IMR-90 (cell line): ENCODE results near the gene RHOBTB1. TPM values are rescaled to one million over a fixed set of nuclear protein-coding genes. Genes with fewer than 3 reads are reported as not detected.

Source experiments
- ATAC-seq: fragments of 200-7000 bp; cut with Tn5 transposase; 2 replicates; pipeline ENCODE4 v1.9.1; 2020; ENCODE audit warnings: low read depth, mild to moderate bottlenecking, moderate library complexity
- BruUV-seq: library from RNA; stranded (reverse); fragments of 400-500 nt; replicated peaks from 2 replicates; lab custom pipeline; 2021; lab: Mats Ljungman, UMichigan
- CTCF ChIA-PET: fragments of 300-600 bp; formaldehyde crosslinking; extraction: SDS; loops from one replicate; lab custom pipeline; 2021; ENCODE audit warnings: antibody characterized with exemption; lab: Yijun Ruan, JAX
- POLR2A ChIA-PET: fragments of 300-600 bp; sonication (Branson Sonifier 250); formaldehyde crosslinking; loops from one replicate; lab custom pipeline; 2022; ENCODE audit warnings: antibody characterized with exemption; ENCODE audit not compliant: unreplicated experiment; lab: Charles Lee
- DNase-seq: peaks from one replicate; pipeline ENCODE4 v3.0.0; 2013
- H2AFZ ChIP-seq: replicated peaks from 2 replicates; pipeline ENCODE3; 2013; ENCODE audit warnings: low read length, mild to moderate bottlenecking; ENCODE audit not compliant: poor library complexity
- H2AK5ac ChIP-seq: 2 replicates; pipeline ENCODE4 v1.6.1; 2013; ENCODE audit warnings: low read depth, low read length, inconsistent platforms
- H2AK9ac ChIP-seq: replicated peaks from 2 replicates; pipeline ENCODE3; 2013; ENCODE audit warnings: mild to moderate bottlenecking, low read depth, low read length, moderate library complexity; ENCODE audit not compliant: poor library complexity
- H2BK120ac ChIP-seq: 2 replicates; pipeline ENCODE4 v1.6.1; 2013; ENCODE audit warnings: low read depth, low read length, inconsistent platforms
- H2BK15ac ChIP-seq: 3 replicates; pipeline ENCODE4 v1.6.1; 2013; ENCODE audit warnings: low read depth, low read length, inconsistent platforms
- H2BK20ac ChIP-seq: 2 replicates; pipeline ENCODE4 v1.6.1; 2013; ENCODE audit warnings: low read depth, mild to moderate bottlenecking, inconsistent platforms, low read length, moderate library complexity
- H2BK5ac ChIP-seq: 2 replicates; pipeline ENCODE4 v1.6.1; 2013; ENCODE audit warnings: mild to moderate bottlenecking, low read depth, low read length, inconsistent platforms; ENCODE audit not compliant: poor library complexity, severe bottlenecking
- H3K14ac ChIP-seq: replicated peaks from 2 replicates; pipeline ENCODE4 v1.6.1; 2013; ENCODE audit warnings: low read depth, low read length, inconsistent platforms
- H3K18ac ChIP-seq: 2 replicates; pipeline ENCODE4 v1.6.1; 2013; ENCODE audit warnings: low read depth, low read length, control low read depth
- H3K23ac ChIP-seq: 2 replicates; pipeline ENCODE4 v1.6.1; 2013; ENCODE audit warnings: low read depth, low read length, inconsistent platforms
- H3K27ac ChIP-seq: 2 replicates; pipeline ENCODE4 v1.5.1; 2013; ENCODE audit warnings: mild to moderate bottlenecking, control low read depth, low read length; ENCODE audit not compliant: insufficient read depth
- H3K27me3 ChIP-seq: 2 replicates; pipeline ENCODE4 v1.6.1; 2013; ENCODE audit warnings: low read length; ENCODE audit not compliant: control insufficient read depth, insufficient read depth
- H3K36me3 ChIP-seq: 2 replicates; pipeline ENCODE4 v1.6.1; 2013; ENCODE audit warnings: low read length, mixed read lengths; ENCODE audit not compliant: control insufficient read depth, insufficient read depth
- H3K4ac ChIP-seq: 2 replicates; pipeline ENCODE4 v1.6.1; 2013; ENCODE audit warnings: low read depth, low read length, inconsistent platforms
- H3K4me1 ChIP-seq: 2 replicates; pipeline ENCODE4 v1.6.1; 2013; ENCODE audit warnings: low read length, mixed read lengths; ENCODE audit not compliant: control insufficient read depth, insufficient read depth
- H3K4me2 ChIP-seq: 2 replicates; pipeline ENCODE4 v1.6.1; 2013; ENCODE audit warnings: low read depth, mild to moderate bottlenecking, control low read depth, low read length, moderate library complexity
- H3K4me3 ChIP-seq: 2 replicates; pipeline ENCODE4 v1.5.1; 2013; ENCODE audit warnings: low read depth, mild to moderate bottlenecking, control low read depth, low read length, moderate library complexity; ENCODE audit not compliant: insufficient read depth
- H3K56ac ChIP-seq: 2 replicates; pipeline ENCODE4 v1.6.1; 2013; ENCODE audit warnings: low read length, inconsistent platforms; ENCODE audit not compliant: insufficient read depth; ENCODE audit errors: extremely low read depth
- H3K79me1 ChIP-seq, 2 experiments: 2 replicates each; pipeline ENCODE4 v1.6.1; 2013; ENCODE audit warnings: low read length in 2 of 2, inconsistent platforms in 1 of 2, low read depth in 1 of 2
- H3K9ac ChIP-seq: 2 replicates; pipeline ENCODE4 v1.6.1; 2013; ENCODE audit warnings: low read depth, low read length, control low read depth
- H3K9me1 ChIP-seq: 2 replicates; pipeline ENCODE4 v1.6.1; 2013; ENCODE audit warnings: low read length, inconsistent platforms; ENCODE audit not compliant: insufficient read depth
- H3K9me3 ChIP-seq: 2 replicates; pipeline ENCODE4 v1.6.1; 2013; ENCODE audit warnings: low read length; ENCODE audit not compliant: control insufficient read depth, insufficient read depth
- H4K20me1 ChIP-seq: 2 replicates; pipeline ENCODE4 v1.6.1; 2013; ENCODE audit warnings: low read length, inconsistent platforms; ENCODE audit not compliant: insufficient read depth
- H4K5ac ChIP-seq: 2 replicates; pipeline ENCODE4 v1.6.1; 2013; ENCODE audit warnings: mild to moderate bottlenecking, low read depth, low read length, control low read depth
- H4K8ac ChIP-seq, 2 experiments: 2 replicates each; pipeline ENCODE4 v1.6.1; 2013; ENCODE audit warnings: low read depth in 2 of 2, low read length in 2 of 2, control low read depth in 1 of 2, inconsistent platforms in 1 of 2
- H4K91ac ChIP-seq: 2 replicates; pipeline ENCODE4 v1.6.1; 2013; ENCODE audit warnings: low read depth, low read length, inconsistent platforms; ENCODE audit not compliant: insufficient read depth
- FOS ChIP-seq: fragments of 150-350 bp; IDR thresholded peaks from 2 replicates; pipeline ENCODE4 v1.6.1; 2016; ENCODE audit warnings: low read depth, low read length
- MAFK ChIP-seq: IDR thresholded peaks from 2 replicates; pipeline ENCODE4 v1.6.1; 2012; ENCODE audit warnings: low read depth, low read length, improper control_type of control experiment
- MXI1 ChIP-seq: IDR thresholded peaks from 2 replicates; pipeline ENCODE4 v1.6.1; 2012; ENCODE audit warnings: low read depth, mild to moderate bottlenecking, low read length, moderate library complexity, borderline replicate concordance
- RCOR1 ChIP-seq: IDR thresholded peaks from 2 replicates; pipeline ENCODE4 v1.6.1; 2012; ENCODE audit warnings: mild to moderate bottlenecking, low read length, improper control_type of control experiment; ENCODE audit not compliant: insufficient replicate concordance
- RFX5 ChIP-seq: IDR thresholded peaks from 2 replicates; pipeline ENCODE4 v1.8.0; 2012; ENCODE audit warnings: low read depth, mild to moderate bottlenecking, low read length, moderate library complexity
- WGBS, 2 experiments: methylation state at CpG; one replicate each; pipeline versions ENCODE4 v1.1.5 to v1.1.7; 2013; ENCODE audit warnings: missing lambda C conversion rate in 2 of 2; ENCODE audit not compliant: insufficient read length in 1 of 2; ENCODE audit errors: extremely low coverage in 2 of 2; 5-methylcytosine and 5-hydroxymethylcytosine counted together
- dilution Hi-C: fragments of 300-500 bp; cut with HindIII; formaldehyde crosslinking; loops from one replicate; pipeline ENCODE4 v1.14.3; 2018; ENCODE audit warnings: low sequenced_read_pairs; ENCODE audit not compliant: unreplicated experiment
- in situ Hi-C: fragments of 300-500 bp; cut with MboI; formaldehyde crosslinking; loops from 3 replicates; pipeline ENCODE4 v1.14.3; 2019; ENCODE audit warnings: low sequenced_read_pairs, inconsistent platforms, mixed read lengths
- intact Hi-C: fragments of 100-400 bp; cut with micrococcal nuclease; formaldehyde crosslinking; loops from 2 replicates; pipeline ENCODE4 v1.10.0; 2022
- polyA plus RNA-seq, 3 experiments: library from polyadenylated mRNA; depleted of rRNA; stranded (reverse); fragments of >200 nt; gene quantifications; 2 replicates each; pipeline ENCODE4 v1.2.3, GENCODE V29; 2012; ENCODE audit warnings: low replicate concordance in 1 of 3
- total RNA-seq: library from RNA; depleted of rRNA; stranded (reverse); fragments of >200 nt; gene quantifications from 2 replicates; pipeline ENCODE4 v1.2.3, GENCODE V29; 2012

RHOBTB1 gene
- total and polyA plus RNA-seq, 2 of the 4 experiments (the other 2 are of a cell fraction), result 8.9 to 15.2 TPM

- no TSS peak for BruUV-seq
- Histone ChIP-seq H3K4me2 (no peak overlapping the region), H3K9me3 (no peaks in the 10 kb centered on the region), H3K23ac (no peak overlapping the region), H2BK20ac (no peak overlapping the region), H2AFZ (no peak overlapping the region), H3K27me3 (no peaks in the 10 kb centered on the region), H3K4me1 (peaks cover 2% of the 10 kb centered on the region), H3K18ac (no peak overlapping the region), H2BK120ac (no peak overlapping the region), H3K9ac (no peak overlapping the region), H3K14ac (no peak overlapping the region), H3K27ac (no peak overlapping the region), H2AK9ac (no peak overlapping the region), H2BK15ac (no peak overlapping the region), H3K36me3 (peaks cover 24% of the 10 kb centered on the region), H3K9me1 (peaks cover 4% of the 10 kb centered on the region), H2BK5ac (no peak overlapping the region), H4K5ac (no peak overlapping the region), H3K56ac (no peak overlapping the region), H2AK5ac (0 out of 2 replicates have a peak overlapping the region, but pooled peaks have one; percentile 8), H4K91ac (no peak overlapping the region), H4K8ac (no peak overlapping the region), H3K4ac (no peak overlapping the region), H4K20me1 (no peaks in the 10 kb centered on the region), H3K4me3 (no peak overlapping the region), H3K79me1 (peaks cover 0 to 7% of the 10 kb centered on the region in 2 experiments; a peak in 2 of 4 replicates)
- in situ Hi-C loops (no loop called here), intact Hi-C loops (no loop called here), dilution Hi-C loops (no loop called here)
- no peak for ATAC-seq
- ChIA-PET POLR2A (no interaction called here), CTCF (interaction anchor here (0.7 kb wide), 1 partner anchor 9 kb away, joined by 5 read pairs; no protein-coding TSS in a partner anchor)
- WGBS, 2 experiments, result 100% methylated on average over 1 of the region's 2 CpGs; no CpG with 5 or more reads in 1 of the 2 experiments
- TF ChIP-seq MAFK, result no peak
- TF ChIP-seq RCOR1, result no peak
- no peak for TF ChIP-seq RFX5
- TF ChIP-seq FOS, result no peak
- TF ChIP-seq MXI1, result no peak
- DNase-seq, result no peak
Observed at GRCh38 chr10:60906411-60906810, 37.6 kb downstream of the RHOBTB1 start.
